HG03460 (cell line): ENCODE results near the gene CTNNA3.

Experiments used
- ATAC-seq: cut with Tn5 transposase; IDR thresholded peaks from one replicate; pipeline ENCODE4 v1.9.1; 2021; ENCODE audit not compliant: unreplicated experiment

Gene CTNNA3

DNA sequence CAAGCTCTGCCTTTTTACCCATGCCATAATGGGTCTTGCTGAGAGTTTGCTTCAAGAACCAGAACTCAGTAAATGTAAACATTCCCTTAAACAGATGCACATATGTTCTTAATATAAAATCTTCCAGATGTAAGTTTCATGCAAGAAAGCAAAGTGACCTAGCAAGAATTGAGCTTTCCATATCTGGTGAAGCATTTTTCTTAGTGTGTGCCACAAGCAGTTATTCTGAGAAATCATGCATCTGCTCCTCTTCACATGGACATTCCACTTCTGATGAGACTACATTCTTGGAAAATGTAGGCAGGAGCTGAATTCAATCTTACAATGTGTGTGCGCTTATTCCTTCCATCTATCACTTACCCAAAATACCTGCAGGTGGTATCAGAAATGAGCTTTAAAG is 997.9 kb downstream of the CTNNA3 start:
- no peak for ATAC-seq

DNA sequence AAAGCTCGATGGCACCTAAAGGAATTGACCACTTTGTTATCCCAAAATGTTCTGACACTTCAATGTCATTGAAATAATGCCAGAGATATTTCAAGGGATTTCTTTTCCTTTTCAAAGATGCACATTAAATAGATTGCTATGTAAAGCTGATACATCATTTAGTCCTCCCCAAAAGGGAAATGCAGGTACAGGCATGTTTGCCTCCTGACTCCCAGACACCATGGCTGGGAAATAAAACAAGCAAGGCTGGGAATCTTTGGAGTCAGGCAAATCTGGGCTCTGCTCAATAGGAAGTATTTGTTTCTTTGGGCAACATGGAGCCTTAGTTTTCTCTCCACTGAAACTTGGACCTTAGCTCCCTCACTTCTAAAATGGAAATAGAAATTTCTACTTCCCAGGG is 1000.9 kb downstream of the CTNNA3 start:
- ATAC-seq, result no peak

DNA sequence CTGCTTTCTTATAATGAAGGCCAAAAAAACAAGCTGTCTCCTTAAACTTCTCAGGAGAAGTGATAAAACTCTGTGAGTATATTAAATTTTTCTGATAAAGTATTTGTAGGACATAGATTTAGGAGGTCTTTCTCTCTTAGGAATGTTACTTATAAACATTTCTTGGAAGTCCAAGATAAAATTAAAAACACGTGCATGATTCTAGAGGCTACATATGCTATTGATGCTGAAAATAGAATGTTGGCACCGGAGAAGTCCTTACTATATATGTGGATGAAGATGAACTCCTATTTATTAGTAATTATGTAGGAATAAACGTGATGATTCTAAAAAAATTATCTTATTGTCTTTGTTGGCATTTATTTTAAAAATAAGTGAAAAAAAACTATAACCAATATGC is 1011.4 kb downstream of the CTNNA3 start:
- no peak for ATAC-seq

DNA sequence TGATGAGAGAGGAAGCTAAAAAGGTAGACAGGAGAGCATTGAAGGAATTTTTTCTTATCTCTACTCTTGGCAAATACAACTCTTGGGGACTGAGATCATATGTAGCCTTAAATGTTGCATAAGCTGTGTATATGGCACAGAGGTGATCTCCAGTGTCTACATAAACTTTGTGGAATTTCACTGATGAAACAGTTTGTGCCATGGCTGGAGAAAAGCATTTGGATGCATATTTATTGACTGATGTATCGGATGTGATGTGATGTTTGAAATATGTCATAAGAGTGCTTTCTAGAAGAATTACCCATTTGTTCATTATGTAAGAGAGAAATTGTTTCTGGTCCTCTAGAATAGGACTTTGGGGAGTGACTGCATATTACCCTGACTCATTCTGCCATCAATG is 1015.1 kb downstream of the CTNNA3 start:
- ATAC-seq, result no peak

DNA sequence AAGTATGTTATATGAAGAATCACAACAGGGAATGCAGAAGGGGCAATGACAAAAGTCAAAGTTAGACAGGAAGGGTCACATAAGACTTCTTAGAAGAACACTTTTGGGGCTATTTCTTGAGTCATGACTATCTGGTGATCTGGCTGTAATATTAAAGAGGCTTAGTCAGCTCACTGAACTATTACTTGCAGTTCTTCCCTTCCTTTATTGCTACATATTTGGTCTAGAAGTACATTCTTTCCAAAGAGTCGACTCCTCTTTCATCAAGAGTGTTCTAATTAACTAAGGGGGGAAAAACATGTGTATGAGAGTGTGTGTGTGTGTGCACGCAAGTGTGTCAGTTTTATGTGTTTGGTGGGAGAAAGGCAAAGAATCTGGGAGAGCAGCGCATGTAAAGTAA is 1017.5 kb downstream of the CTNNA3 start:
- ATAC-seq, result no peak

- no peak for ATAC-seq
Observed at GRCh38 chr10:66673071-66673470, 1022.9 kb downstream of the CTNNA3 start.

DNA sequence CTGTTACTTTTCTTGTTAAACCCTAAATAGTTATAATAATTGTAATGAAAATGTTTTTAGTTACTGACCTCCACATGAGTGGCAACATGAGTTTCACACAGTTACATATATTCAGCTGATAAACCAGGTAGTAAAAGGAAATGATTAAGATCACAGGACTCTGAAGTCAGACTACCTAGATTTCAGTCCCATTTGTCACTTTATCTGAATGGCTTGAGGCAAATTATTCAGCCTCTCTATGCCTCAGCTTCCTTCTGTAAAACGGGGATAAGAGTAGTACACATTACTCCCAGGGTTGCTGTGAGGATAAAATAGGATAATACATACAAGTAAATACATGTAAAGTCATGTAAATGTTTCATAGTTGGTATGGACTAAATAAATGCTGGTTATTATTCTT is 1024.4 kb downstream of the CTNNA3 start:
- ATAC-seq, result no peak

- no peak for ATAC-seq
Observed at GRCh38 chr10:66671064-66671463, 1024.9 kb downstream of the CTNNA3 start.

DNA sequence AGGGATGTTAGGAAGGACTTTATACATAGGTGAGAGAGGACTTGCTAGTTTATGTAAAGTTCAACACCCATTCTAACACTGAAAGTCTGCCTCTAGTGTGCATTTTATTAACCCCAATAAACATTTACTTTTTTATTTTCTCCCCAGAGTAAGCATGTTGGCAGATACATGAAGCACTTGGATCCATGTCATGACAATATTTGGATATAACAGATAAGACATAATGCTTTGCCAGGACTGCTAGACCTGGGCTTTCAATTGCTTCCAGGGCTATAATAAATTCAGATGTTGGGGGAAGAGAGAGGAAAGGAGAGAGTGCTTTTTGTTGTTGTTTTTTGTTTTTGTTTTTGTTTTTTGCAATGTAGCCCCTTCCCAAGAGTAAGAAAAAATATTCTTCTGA is 1039.5 kb downstream of the CTNNA3 start:
- no peak for ATAC-seq

DNA sequence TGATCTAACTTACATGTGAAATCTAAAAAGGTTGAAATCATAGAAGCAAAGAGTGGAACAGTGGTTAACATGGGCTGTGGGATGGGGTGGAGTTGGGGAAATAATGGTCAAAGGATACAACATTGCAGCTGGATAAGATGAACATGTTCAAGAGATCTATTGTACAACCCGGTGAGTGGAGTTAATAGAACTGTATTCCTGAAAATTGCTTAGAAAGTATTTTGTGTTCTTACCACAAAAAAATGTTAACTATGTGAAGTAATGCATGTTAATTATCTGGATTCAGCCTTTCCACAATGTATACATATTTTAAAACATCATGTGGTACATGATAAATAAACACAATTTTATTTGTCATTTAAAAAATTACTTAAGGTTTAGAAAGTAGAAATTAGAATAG is 1041.1 kb downstream of the CTNNA3 start:
- no peak for ATAC-seq

GRCh38 chr10:66651308-66652082 is 1044.5 kb downstream of the CTNNA3 start:
- no peak for ATAC-seq

DNA sequence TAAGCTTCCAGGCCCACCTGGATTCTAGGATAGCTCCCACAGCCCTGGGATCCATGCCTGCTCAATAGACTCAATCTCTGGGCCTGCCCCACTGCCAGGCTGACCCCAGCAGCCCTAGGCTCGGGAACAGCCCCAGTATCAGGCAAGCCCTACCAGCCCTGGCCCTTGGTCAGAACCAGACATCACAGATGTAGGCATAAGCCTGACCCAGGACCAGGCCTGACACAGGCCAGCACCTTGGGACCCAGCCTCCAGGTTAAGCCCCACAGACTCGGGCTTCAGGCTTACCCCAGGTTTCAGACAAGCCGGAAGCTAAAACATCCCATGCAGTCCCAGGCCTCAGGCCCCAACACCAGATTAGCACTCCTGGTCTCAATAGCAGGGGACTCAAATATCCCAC is 1046.4 kb downstream of the CTNNA3 start:
- no peak for ATAC-seq

DNA sequence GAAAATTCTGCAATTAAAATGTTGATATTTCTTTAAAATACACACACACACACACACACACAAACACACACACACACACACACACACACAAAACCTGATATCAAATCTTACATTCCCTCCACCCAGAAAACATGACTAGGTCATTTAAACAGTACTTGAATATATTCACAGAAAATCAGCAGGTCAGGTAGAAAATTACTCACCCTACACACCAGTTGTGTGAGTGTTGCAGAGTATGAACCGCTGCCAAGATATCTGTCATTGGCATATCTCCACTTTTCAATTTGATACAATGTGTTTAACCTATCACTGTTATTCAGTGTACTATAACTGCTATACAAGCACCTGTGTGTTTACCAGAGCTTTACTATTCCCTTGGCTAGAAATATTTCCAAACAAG is 1053.8 kb downstream of the CTNNA3 start:
- no peak for ATAC-seq

DNA sequence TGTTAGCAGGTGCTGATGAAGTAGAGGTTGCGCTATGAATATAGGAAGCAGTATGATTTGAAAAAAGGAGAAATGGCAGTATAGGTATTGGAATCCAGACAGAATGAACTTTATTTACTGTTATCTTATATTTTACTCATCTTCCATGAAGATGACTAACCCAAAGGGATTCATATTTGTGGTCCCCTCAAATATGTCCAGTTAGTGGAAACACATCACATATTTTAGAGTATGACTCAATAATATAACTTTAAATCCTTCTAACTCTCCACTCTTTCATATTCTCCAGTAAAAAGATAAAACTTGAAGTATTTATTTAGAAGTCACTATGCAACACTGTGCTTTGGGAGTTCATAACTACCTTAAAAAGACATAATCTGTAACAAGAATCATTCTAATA is 1056.6 kb downstream of the CTNNA3 start:
- no peak for ATAC-seq

DNA sequence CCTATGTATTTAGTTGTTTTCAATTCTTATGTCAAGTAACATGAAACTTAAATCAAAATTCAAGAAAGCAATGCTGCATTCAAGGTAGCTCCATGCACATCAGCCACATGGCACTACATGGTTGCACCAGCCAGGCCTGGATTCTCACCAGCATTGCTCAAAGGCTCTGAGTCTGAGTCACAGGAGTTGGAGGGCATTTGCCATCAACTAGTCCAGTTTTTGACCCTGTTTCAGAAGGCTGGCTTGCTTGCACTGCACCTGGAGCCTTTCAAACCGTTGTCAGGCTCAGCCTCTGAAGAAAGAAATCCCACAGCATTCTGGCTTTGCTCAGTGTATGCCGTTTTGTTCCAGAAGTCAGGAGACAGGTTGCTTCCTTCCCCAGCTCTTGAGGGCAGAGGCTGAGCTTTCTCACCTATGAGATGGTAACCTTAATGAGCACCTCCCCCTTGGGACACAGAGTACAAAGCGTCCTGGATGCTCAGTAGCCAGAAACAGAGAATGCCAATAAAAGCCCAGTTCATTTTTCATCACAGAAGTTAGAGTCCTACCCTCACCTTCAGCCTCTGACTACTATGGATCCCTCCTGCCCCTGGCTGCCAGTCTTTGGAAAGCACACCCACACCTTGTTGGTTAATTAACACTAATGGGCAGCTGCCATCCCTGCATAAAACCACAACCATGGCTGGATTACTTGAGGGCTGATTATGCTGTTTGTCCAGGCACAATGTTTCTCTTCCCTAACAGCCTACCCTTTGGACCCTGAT is 1058.5 kb downstream of the CTNNA3 start:
- ATAC-seq, result no peak

DNA sequence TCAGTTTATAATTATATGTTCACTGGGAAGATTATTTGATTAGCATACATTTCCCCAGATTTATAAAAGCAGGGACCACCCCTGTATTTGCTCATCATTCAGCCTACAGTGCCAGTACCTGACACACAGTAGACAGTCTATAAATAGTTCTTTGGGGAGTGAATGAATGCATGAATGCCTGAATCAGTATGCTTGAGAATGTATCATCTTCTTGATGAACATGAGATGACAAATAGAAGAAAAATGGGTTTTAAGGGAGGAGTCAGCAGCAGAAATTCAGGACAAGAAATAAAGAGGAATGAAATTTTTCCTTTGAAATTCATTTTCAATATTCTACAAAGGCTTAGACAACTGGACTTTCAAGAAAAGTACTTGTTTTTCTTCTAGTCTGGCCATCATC is 1066.0 kb downstream of the CTNNA3 start:
- no peak for ATAC-seq

DNA sequence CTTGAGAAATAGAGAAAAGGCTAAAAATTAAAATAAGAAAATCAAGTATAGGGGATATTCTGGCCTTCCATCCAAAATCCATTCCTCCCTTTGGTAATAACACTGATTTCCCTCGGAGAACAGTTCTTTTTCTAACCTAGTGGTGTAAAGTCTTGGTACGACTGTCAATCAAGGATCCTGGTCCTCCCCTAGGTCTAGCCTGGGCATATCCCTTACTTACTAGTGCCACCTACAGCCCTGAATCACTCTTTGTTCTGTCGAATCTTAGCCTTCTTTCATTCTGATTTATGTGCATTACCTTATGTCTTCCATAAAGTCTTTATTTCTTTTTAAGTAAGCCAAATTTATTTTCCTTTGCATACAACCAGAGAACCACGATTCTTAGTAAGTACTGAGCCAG is 1068.8 kb downstream of the CTNNA3 start:
- no peak for ATAC-seq

GRCh38 chr10:66625709-66626590 is 1070.0 kb downstream of the CTNNA3 start:
- no peak for ATAC-seq

GRCh38 chr10:66622050-66622449 is 1073.9 kb downstream of the CTNNA3 start:
- no peak for ATAC-seq

DNA sequence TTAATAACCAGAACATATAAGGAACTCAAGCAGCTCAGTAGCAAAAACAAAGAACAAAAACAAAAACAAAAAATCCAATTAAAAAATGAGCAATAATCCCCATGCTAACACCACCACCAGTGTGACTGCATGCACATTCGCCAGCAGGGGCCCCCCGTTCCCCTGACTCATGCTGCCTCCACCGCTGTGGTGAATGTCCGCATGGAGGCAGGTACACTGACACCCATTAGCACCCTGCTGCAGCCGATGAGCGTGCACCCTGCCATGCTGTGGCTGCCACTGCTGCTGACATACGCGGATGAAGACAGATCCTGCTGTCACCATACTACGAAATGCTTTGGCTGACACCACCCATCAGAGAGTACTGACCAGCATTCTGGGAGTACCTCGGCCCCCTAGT is 1091.8 kb downstream of the CTNNA3 start:
- no peak for ATAC-seq

DNA sequence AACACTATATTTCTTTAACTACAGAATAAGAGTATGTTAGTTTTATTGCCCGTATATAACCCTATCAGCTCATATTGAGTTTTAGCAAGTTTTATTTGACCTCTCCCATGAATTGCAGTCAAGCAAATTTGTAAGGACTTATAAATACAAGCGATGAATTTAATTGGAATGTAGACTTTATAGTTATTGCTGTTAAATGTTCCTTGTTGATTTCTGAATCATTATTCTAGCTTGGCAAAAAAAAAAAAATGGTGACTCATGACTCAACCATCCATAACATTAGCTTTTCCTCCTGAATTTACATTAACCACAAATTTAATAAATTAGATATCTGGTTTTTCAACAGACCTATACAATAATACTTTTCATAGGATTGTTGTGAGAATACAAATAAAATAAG is 1104.1 kb downstream of the CTNNA3 start:
- no peak for ATAC-seq

DNA sequence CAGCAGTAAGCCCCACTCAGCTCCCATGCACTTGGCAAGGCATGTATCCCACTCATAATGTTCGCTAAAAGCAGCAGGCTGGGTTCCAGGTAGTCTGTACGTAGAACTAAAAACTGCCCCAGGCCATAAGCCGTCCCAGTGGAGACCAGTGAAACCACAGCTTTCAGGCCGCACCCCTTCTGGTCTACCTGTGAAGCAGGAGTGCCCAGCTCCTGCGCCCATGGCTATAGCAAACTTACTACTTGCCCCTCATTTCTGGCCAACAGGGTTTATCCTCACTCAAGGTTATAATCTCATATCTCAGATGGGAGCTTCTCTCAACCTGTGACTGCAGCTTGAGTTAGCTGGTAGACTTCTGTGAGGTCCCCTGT is 1108.3 kb downstream of the CTNNA3 start:
- no peak for ATAC-seq
